Thyroid gland (tissue), 4 donors: ENCODE data around the gene CD82. TPM values are rescaled to one million over a fixed set of nuclear protein-coding genes. Genes with fewer than 3 reads are reported as not detected.

Experiments
- DNase-seq, 2 donors: peaks; one replicate each; pipeline ENCODE4 v3.0.0-alpha.2; 2019
- H3K27ac ChIP-seq, 3 donors: fragments of 200-600 bp; sonication (generic); 1 replicate in 2 of 3; 2 replicates in 1 of 3; pipeline ENCODE4 v1.5.1; 2016 to 2019; ENCODE audit warnings: mild to moderate bottlenecking in 1 of 3, moderate library complexity in 1 of 3
- H3K27me3 ChIP-seq: fragments of 200-600 bp; sonication (generic); one replicate; pipeline ENCODE4 v1.5.1; 2019
- H3K36me3 ChIP-seq, 2 donors: fragments of 200-600 bp; sonication (generic); one replicate each; pipeline ENCODE4 v1.5.1; 2016 to 2019
- H3K4me1 ChIP-seq, 2 donors: fragments of 200-600 bp; sonication (generic); one replicate each; pipeline ENCODE4 v1.5.1; 2017 to 2019
- H3K4me3 ChIP-seq, 3 donors: fragments of 200-600 bp; sonication (generic); replicated peaks in 1 of 3; 1 replicate in 2 of 3; 2 replicates in 1 of 3; pipeline ENCODE4 v1.5.1; 2016; ENCODE audit warnings: mild to moderate bottlenecking in 1 of 3
- H3K9me3 ChIP-seq: fragments of 200-600 bp; sonication (generic); one replicate; pipeline ENCODE4 v1.5.1; 2017
- POLR2A ChIP-seq, 2 donors: fragments of 450-650 bp; IDR thresholded peaks; one replicate each; pipeline ENCODE4 v1.6.1; 2017; ENCODE audit warnings: antibody characterized with exemption in 2 of 2, mild to moderate bottlenecking in 2 of 2, moderate library complexity in 1 of 2
- WGBS, 2 donors: methylation state at CpG; one replicate each; pipeline ENCODE4 v1.1.5; 2017; 5-methylcytosine and 5-hydroxymethylcytosine counted together
- intact Hi-C: fragments of 100-400 bp; cut with DNase I; formaldehyde crosslinking; loops from one replicate; pipeline ENCODE4 v1.15.1; 2023
- total RNA-seq, 4 donors: library from RNA; depleted of rRNA; stranded (reverse); fragments of >200 nt; gene quantifications; one replicate each; pipeline ENCODE4 v1.2.3, GENCODE V29; 2016
- TF ChIP-seq, protein P1 (sequence below), 6 experiments: fragments of 200-600 bp in 3 of 6; fragments of 450-650 bp in 3 of 6; sonication (generic) in 3 of 6; IDR thresholded peaks; one replicate each; pipeline ENCODE4 v1.5.1; 2016 to 2019; ENCODE audit warnings: antibody characterized with exemption in 6 of 6, mild to moderate bottlenecking in 2 of 6, inconsistent platforms in 1 of 6, moderate library complexity in 1 of 6

The CD82 gene
- total RNA-seq, 4 donors from 2014 or later = 11.8 to 24.0 (median 18.7) TPM

DNA sequence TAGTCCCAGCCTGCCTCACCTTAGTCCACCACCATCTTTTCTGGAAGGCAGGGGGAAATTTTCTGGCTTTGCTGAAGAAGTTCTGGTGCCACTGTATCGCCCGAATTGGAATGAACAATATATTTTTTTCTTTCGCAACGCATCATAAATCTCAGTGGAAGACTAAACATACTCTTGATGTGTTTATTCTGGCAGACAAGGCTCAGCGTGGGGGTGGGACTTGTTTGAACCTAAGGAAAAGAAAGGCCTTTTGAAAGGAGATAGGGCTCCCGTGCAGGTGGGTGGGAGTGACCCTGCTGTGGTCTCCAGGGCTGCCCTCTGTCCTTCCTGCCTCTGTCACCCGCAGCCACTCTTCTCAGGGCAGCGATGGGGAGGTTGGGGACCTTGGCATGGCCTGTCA, 42.5 kb downstream of the CD82 start:
- Histone ChIP-seq H3K27ac (no peak overlapping the region), H3K4me3 (no peak overlapping the region), H3K36me3 (no peaks in the 10 kb centered on the region), H3K27me3 (no peaks in the 10 kb centered on the region), H3K9me3 (no peaks in the 10 kb centered on the region), H3K4me1 (peaks cover 22 to 27% of the 10 kb centered on the region in 2 donors)
- no peak for TF ChIP-seq POLR2A (IDR thresholded peaks at IDR 0.05)
- TF ChIP-seq, protein P1, sequence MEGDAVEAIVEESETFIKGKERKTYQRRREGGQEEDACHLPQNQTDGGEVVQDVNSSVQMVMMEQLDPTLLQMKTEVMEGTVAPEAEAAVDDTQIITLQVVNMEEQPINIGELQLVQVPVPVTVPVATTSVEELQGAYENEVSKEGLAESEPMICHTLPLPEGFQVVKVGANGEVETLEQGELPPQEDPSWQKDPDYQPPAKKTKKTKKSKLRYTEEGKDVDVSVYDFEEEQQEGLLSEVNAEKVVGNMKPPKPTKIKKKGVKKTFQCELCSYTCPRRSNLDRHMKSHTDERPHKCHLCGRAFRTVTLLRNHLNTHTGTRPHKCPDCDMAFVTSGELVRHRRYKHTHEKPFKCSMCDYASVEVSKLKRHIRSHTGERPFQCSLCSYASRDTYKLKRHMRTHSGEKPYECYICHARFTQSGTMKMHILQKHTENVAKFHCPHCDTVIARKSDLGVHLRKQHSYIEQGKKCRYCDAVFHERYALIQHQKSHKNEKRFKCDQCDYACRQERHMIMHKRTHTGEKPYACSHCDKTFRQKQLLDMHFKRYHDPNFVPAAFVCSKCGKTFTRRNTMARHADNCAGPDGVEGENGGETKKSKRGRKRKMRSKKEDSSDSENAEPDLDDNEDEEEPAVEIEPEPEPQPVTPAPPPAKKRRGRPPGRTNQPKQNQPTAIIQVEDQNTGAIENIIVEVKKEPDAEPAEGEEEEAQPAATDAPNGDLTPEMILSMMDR (IDR thresholded peaks at IDR 0.05) = no peak
- 60 to 67% methylated on average over 6 to 8 of the region's 8 CpGs for WGBS, 2 donors
- no peak for DNase-seq
- intact Hi-C loops = no loop called here

DNA sequence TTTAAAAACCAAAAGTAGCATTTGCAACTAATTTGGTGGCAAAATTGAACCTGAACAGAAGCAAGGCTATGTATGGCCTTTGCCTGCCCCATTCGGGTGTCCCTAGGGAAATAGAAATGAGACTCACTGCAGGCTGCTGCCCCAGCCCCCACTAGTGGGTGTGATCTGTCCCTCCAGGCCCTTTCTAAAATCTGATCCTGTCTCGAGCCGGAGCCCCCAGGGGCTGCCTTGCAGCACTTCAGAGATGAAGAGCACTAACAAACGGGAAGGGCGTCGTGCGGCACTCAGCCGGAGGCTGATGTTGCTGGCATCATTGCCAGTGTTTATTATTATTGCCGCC, 43.2 kb downstream of the CD82 start:
- Histone ChIP-seq H3K9me3 (no peaks in the 10 kb centered on the region), H3K4me3 (no peak overlapping the region), H3K27ac (no peak overlapping the region), H3K36me3 (no peaks in the 10 kb centered on the region), H3K4me1 (peaks cover 18 to 21% of the 10 kb centered on the region in 2 donors), H3K27me3 (no peaks in the 10 kb centered on the region)
- 82 to 88% methylated on average over 9 of the region's 9 CpGs for WGBS, 2 donors
- intact Hi-C loops = no loop called here
- TF ChIP-seq POLR2A (IDR thresholded peaks at IDR 0.05) = no peak
- TF ChIP-seq, protein P1 (IDR thresholded peaks at IDR 0.05) = no peak
- no peak for DNase-seq

DNA sequence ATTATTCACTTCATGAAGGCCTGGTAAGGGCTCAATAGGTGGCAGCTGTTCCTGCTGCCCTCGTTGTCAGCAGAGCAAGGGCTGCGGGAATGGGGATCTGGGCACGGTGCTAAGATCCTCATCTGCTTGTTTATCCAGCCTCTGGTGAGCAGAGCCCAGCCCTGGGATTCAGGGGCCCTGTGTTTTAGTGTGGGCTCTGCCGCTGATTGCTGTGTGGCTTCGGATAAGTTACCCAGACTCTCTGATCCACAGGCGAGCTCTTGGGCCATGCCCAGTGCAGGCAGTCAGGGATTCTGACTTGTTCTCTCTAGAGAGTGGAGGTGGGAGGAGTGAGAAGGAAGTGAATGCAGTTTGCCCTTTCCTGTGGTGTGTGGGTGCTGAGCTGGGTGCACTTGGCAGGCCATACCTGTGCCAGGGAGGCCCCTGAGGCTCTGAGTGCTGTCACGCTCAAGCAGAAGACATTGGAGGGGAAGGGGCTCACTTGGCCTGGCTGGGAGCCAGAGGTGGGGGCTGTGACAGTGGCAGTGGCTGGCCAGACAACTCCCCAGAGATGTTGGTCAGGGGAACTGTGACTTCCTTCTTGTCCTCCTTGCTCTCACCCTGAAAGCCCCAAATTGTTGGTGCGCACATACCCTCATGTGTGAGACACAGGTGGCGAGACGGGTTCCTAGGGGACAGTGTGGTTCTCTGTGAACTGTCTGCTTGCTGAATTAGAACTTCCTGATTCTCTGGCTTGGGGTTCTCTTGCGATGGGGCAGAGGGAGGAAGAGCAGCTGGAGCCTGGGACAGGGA, 43.7 kb downstream of the CD82 start:
- H3K9me3 ChIP-seq = no peaks in the 10 kb centered on the region
- peaks cover 15 to 19% of the 10 kb centered on the region in 2 donors for H3K4me1 ChIP-seq
- DNase-seq = no peak
- intact Hi-C loops = no loop called here
- TF ChIP-seq POLR2A (IDR thresholded peaks at IDR 0.05) = no peak
- TF ChIP-seq, protein P1 (IDR thresholded peaks at IDR 0.05) = no peak
- WGBS, 2 donors = 74% methylated on average over 9 to 11 of the region's 11 CpGs
- no peak overlapping the region for H3K4me3 ChIP-seq
- no peak overlapping the region for H3K27ac ChIP-seq
- H3K36me3 ChIP-seq = no peaks in the 10 kb centered on the region
- no peaks in the 10 kb centered on the region for H3K27me3 ChIP-seq

DNA sequence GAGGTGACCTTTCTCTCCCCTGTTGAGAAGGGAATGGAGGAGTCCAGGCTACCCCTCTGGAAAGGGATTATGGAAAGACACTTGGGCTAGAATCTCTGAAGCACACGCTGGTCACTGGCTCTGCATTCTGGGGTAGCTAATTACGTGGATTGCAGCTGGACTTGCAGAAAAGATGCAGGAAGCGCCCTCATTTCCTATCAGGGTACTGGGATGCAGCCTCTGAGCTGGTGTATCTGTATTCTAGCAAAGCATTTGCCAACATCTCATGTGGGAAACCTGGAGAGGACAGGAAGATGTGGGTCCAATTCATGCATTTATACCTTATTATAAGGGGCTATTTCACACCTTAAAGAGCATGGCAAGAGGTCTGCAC, 44.3 kb downstream of the CD82 start:
- Histone ChIP-seq H3K27me3 (no peaks in the 10 kb centered on the region), H3K9me3 (no peaks in the 10 kb centered on the region), H3K4me1 (peaks cover 9 to 13% of the 10 kb centered on the region in 2 donors), H3K36me3 (no peaks in the 10 kb centered on the region), H3K27ac (no peak overlapping the region), H3K4me3 (no peak overlapping the region)
- intact Hi-C loops = no loop called here
- no peak for DNase-seq
- 76 to 77% methylated on average over 3 of the region's 3 CpGs for WGBS, 2 donors
- TF ChIP-seq, protein P1 (IDR thresholded peaks at IDR 0.05) = no peak
- no peak for TF ChIP-seq POLR2A (IDR thresholded peaks at IDR 0.05)

DNA sequence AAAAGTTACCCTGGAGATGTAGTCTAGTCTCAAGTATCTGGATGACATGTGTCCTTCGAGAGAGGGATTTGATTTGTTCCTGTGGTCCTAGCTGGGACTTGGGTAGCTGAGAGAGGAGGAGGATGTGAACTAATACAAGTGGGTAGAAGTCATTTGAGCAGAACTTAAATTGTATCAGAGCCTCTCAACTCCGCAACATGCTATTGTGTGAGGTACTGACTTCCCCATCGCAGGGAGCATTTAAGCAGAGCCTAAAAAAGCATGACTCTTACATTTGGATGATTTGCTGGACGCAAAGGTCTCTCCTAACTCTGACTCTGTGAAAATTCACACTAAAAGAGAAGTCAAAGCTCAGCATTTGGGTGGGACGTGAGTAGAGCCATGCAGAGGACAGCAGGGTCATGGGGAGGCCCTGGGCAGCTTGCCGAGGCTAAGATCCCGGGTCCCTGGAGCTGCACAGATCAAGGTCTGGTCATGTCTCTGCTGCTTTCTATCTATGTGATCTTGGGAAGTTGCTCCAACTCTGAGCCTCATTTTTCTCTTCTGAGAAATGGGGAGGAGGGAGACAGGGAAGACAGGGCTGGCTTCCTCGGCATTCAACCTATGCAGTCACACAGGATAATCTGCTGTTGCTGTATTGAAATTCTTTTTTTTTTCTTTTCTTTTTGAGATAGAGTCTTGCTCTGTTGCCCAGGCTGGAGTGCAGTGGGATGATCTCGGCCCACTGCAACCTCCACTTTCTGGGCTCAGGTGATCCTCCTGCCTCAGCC, 44.9 kb downstream of the CD82 start:
- Histone ChIP-seq H3K4me3 (no peak overlapping the region), H3K36me3 (no peaks in the 10 kb centered on the region), H3K27ac (no peak overlapping the region), H3K9me3 (no peaks in the 10 kb centered on the region), H3K4me1 (peaks cover 7 to 9% of the 10 kb centered on the region in 2 donors), H3K27me3 (no peaks in the 10 kb centered on the region)
- TF ChIP-seq POLR2A (IDR thresholded peaks at IDR 0.05) = no peak
- TF ChIP-seq, protein P1 (IDR thresholded peaks at IDR 0.05) = no peak
- intact Hi-C loops = no loop called here
- no peak for DNase-seq
- WGBS, 2 donors = 96 to 97% methylated on average over 9 of the region's 9 CpGs
